Activated T-helper 1 cell treated with anti-CD3 and anti-CD28 coated beads, Interleukin-12 subunit alpha, Interleukin-12 subunit beta, Interleukin-2, Interleukin-4 antibody, amounts not matched to agents 30 ng/mL and 10 ng/mL and 1 ng/mL, durations not matched to agents 14 hours and 24 hours and 36 hours (primary cell): ENCODE results near the gene SYNE2. TPM values are rescaled to one million over a fixed set of nuclear protein-coding genes. Genes with fewer than 3 reads are reported as not detected.

Source experiments
- DNase-seq: peaks from one replicate; pipeline ENCODE4 v3.0.0; 2021; ENCODE audit warnings: low spot score
- H3K27ac Mint-ChIP-seq: one replicate; pipeline ENCODE4 v1.8.0; 2021; ENCODE audit warnings: mild to moderate bottlenecking, mixed read lengths
- H3K27me3 Mint-ChIP-seq: one replicate; pipeline ENCODE4 v1.8.0; 2022; ENCODE audit warnings: mild to moderate bottlenecking, moderate library complexity, mixed read lengths; ENCODE audit not compliant: insufficient read depth
- H3K36me3 Mint-ChIP-seq: one replicate; pipeline ENCODE4 v1.8.0; 2021; ENCODE audit warnings: low read depth, mixed read lengths
- H3K4me1 Mint-ChIP-seq: one replicate; pipeline ENCODE4 v1.8.0; 2021; ENCODE audit warnings: low read depth, mixed read lengths
- H3K4me3 Mint-ChIP-seq: one replicate; pipeline ENCODE4 v1.8.0; 2021; ENCODE audit warnings: mild to moderate bottlenecking, moderate library complexity, mixed read lengths
- H3K9me3 Mint-ChIP-seq: one replicate; pipeline ENCODE4 v1.8.0; 2021; ENCODE audit warnings: mixed read lengths
- intact Hi-C: fragments of 100-400 bp; cut with micrococcal nuclease; formaldehyde crosslinking; loops from one replicate; pipeline ENCODE4 v1.15.1; 2024
- total RNA-seq: library from RNA; stranded (reverse); gene quantifications from 2 replicates; pipeline ENCODE4 v1.2.3, GENCODE V29; 2022

Gene SYNE2
- total RNA-seq, 1 donor from 2014 or later, result 25.1 TPM

GRCh38 chr14:64248689-64249088 is 395.9 kb downstream of the SYNE2 start:
- intact Hi-C loops, result no loop called here
- Mint-ChIP-seq H3K9me3 (no peaks in the 10 kb centered on the region), H3K4me3 (no peak overlapping the region), H3K27me3 (peaks cover 12% of the 10 kb centered on the region), H3K4me1 (no peaks in the 10 kb centered on the region), H3K27ac (no peak overlapping the region), H3K36me3 (no peaks in the 10 kb centered on the region)
- no peak for DNase-seq

- H3K36me3 Mint-ChIP-seq, result no peaks in the 10 kb centered on the region
- peaks cover 12% of the 10 kb centered on the region for H3K27me3 Mint-ChIP-seq
These were observed 396.6 kb downstream of the SYNE2 start for GRCh38 chr14:64249363-64249762.

GRCh38 chr14:64253672-64254071 is 400.9 kb downstream of the SYNE2 start:
- no peaks in the 10 kb centered on the region for H3K36me3 Mint-ChIP-seq
- no peak for DNase-seq
- H3K27ac Mint-ChIP-seq, result no peak overlapping the region
- intact Hi-C loops, result no loop called here
- no peak overlapping the region for H3K4me3 Mint-ChIP-seq
- H3K4me1 Mint-ChIP-seq, result no peaks in the 10 kb centered on the region
- no peaks in the 10 kb centered on the region for H3K9me3 Mint-ChIP-seq
- H3K27me3 Mint-ChIP-seq, result peaks cover 16% of the 10 kb centered on the region

More at GRCh38 chr14:64249363-64249762, 396.6 kb downstream of the SYNE2 start:
- Mint-ChIP-seq H3K27ac (no peak overlapping the region), H3K9me3 (no peaks in the 10 kb centered on the region), H3K4me1 (no peaks in the 10 kb centered on the region), H3K4me3 (no peak overlapping the region)
- intact Hi-C loops, result no loop called here
- DNase-seq, result no peak

- Mint-ChIP-seq H3K4me1 (no peaks in the 10 kb centered on the region), H3K9me3 (no peaks in the 10 kb centered on the region), H3K4me3 (no peak overlapping the region), H3K27me3 (peaks cover 13% of the 10 kb centered on the region), H3K36me3 (no peaks in the 10 kb centered on the region), H3K27ac (no peak overlapping the region)
- no peak for DNase-seq
- intact Hi-C loops, result no loop called here
These were observed 403.0 kb downstream of the SYNE2 start for GRCh38 chr14:64255756-64256155.

GRCh38 chr14:64260418-64260817 is 407.6 kb downstream of the SYNE2 start:
- Mint-ChIP-seq H3K27ac (no peak overlapping the region), H3K36me3 (no peaks in the 10 kb centered on the region), H3K9me3 (no peaks in the 10 kb centered on the region), H3K4me1 (no peaks in the 10 kb centered on the region), H3K27me3 (peaks cover 6% of the 10 kb centered on the region), H3K4me3 (no peak overlapping the region)
- intact Hi-C loops, result no loop called here
- DNase-seq, result no peak

- no peak for DNase-seq
- H3K4me1 Mint-ChIP-seq, result peaks cover 25% of the 10 kb centered on the region
- no peak overlapping the region for H3K27ac Mint-ChIP-seq
- H3K36me3 Mint-ChIP-seq, result peaks cover 9% of the 10 kb centered on the region
- H3K4me3 Mint-ChIP-seq, result no peak overlapping the region
- peaks cover 7% of the 10 kb centered on the region for H3K9me3 Mint-ChIP-seq
- intact Hi-C loops, result no loop called here
- H3K27me3 Mint-ChIP-seq, result peaks cover 2% of the 10 kb centered on the region
These were observed 412.4 kb downstream of the SYNE2 start for GRCh38 chr14:64265222-64265621.

- Mint-ChIP-seq H3K27me3 (peaks cover 2% of the 10 kb centered on the region), H3K27ac (peak overlapping the region; percentile 5), H3K4me1 (peaks cover 25% of the 10 kb centered on the region), H3K4me3 (no peak overlapping the region), H3K36me3 (peaks cover 9% of the 10 kb centered on the region), H3K9me3 (peaks cover 7% of the 10 kb centered on the region)
- DNase-seq, result no peak
- intact Hi-C loops, result no loop called here
These were observed 413.4 kb downstream of the SYNE2 start for GRCh38 chr14:64266239-64266638.

- peaks cover 12% of the 10 kb centered on the region for H3K27me3 Mint-ChIP-seq
- intact Hi-C loops, result no loop called here
- H3K4me3 Mint-ChIP-seq, result no peak overlapping the region
These were observed 419.2 kb downstream of the SYNE2 start for GRCh38 chr14:64272019-64272418.

More at GRCh38 chr14:64272019-64272418, 419.2 kb downstream of the SYNE2 start:
- DNase-seq, result no peak
- Mint-ChIP-seq H3K36me3 (peaks cover 2% of the 10 kb centered on the region), H3K9me3 (no peaks in the 10 kb centered on the region), H3K27ac (no peak overlapping the region), H3K4me1 (peaks cover 10% of the 10 kb centered on the region)

Other genes starting within 250 kb of the SYNE2 start
- 26.8 and 27.4 TPM in 2 replicates for gene WDR89, start 211.1 kb upstream of the SYNE2 start, total RNA-seq
- 14.7 and 14.8 TPM in 2 replicates for gene SGPP1, start 124.9 kb upstream of the SYNE2 start, total RNA-seq